Measurements from ENCODE around the gene WDR62. TPM values are rescaled to one million over a fixed set of nuclear protein-coding genes. Genes with fewer than 3 reads are reported as not detected.

The WDR62 gene
- total and polyA plus RNA-seq, 2 donors (not counting 3 experiments of a cell fraction or from before 2014, with no cell fraction given): 8.0 to 13.4 TPM

- FAIRE-seq (no peak), DNase-seq (ENCODE audit: low read depth, low spot score) (no peak)
- dilution Hi-C loops (cut with MboI; ENCODE audit: extremely low pct_ligation_motif_present, low sequenced_read_pairs) (no loop called here), intact Hi-C loops (cut with micrococcal nuclease) (no loop called here)
- ChIA-PET POLR2A (no interaction called here), CTCF (no interaction called here)
- H3K4me1 ChIP-seq (ENCODE audit: control insufficient read depth, extremely low read depth, insufficient read depth, low read length): peaks cover 5% of the 10 kb centered on the region
- H3K27ac ChIP-seq (ENCODE audit: insufficient read depth, low read depth, low read length): no peak overlapping the region
- no peaks in the 10 kb centered on the region for H3K9me1 ChIP-seq (replicated peaks; ENCODE audit: control insufficient read depth, extremely low read depth, insufficient read depth, low read length)
- TF ChIP-seq POLR2A (IDR thresholded peaks at IDR 0.05; ENCODE audit: low read depth, low read length): no peak
- TF ChIP-seq JUN (IDR thresholded peaks at IDR 0.05; ENCODE audit: borderline replicate concordance, insufficient read depth, insufficient read length, low read depth): no peak
- TF ChIP-seq CTCF (IDR thresholded peaks at IDR 0.05; ENCODE audit: extremely low read depth in 1 of 2, insufficient read depth in 1 of 2, low read depth in 1 of 2, low read length in 2 of 2): no peak
- TF ChIP-seq MYC (IDR thresholded peaks at IDR 0.05; ENCODE audit: low read depth, low read length): no peak
- TF ChIP-seq EZH2 (IDR thresholded peaks at IDR 0.05; ENCODE audit: borderline replicate concordance, low read depth, low read length, severe bottlenecking): no peak
- TF ChIP-seq GATA2 (IDR thresholded peaks at IDR 0.05; ENCODE audit: insufficient read depth, insufficient read length, low read depth, low read length): no peak
- no peak for TF ChIP-seq FOS (IDR thresholded peaks at IDR 0.05; ENCODE audit: borderline replicate concordance, insufficient read depth, low read length)
- no peak for TF ChIP-seq POLR2AphosphoS5 (IDR thresholded peaks at IDR 0.05; ENCODE audit: insufficient read depth, low read depth, low read length)
- TF ChIP-seq MAX (IDR thresholded peaks at IDR 0.05; ENCODE audit: insufficient read depth, insufficient read length): no peak
- BruUV-seq (replicated peaks): no TSS peak
- no peaks in the 10 kb centered on the region for H3K79me2 ChIP-seq (ENCODE audit: control insufficient read depth, insufficient read depth, low read length)
- no peak overlapping the region for H3K4me3 ChIP-seq (replicated peaks in 1 of 3; ENCODE audit: insufficient read depth in 1 of 3, low read depth in 1 of 3, low read length in 3 of 3)
- H2AFZ ChIP-seq (ENCODE audit: low read depth, low read length): no peak overlapping the region
- H3K9me3 ChIP-seq (replicated peaks; ENCODE audit: control insufficient read depth, insufficient read depth, low read length): no peaks in the 10 kb centered on the region
- H3K36me3 ChIP-seq (ENCODE audit: control insufficient read depth in 2 of 2, extremely low read depth in 1 of 2, insufficient read depth in 2 of 2, low read length in 2 of 2): no peaks in the 10 kb centered on the region
- no peak overlapping the region for H3K9ac ChIP-seq (replicated peaks; ENCODE audit: extremely low read depth, insufficient read depth, low read length)
- no peaks in the 10 kb centered on the region for H4K20me1 ChIP-seq (replicated peaks; ENCODE audit: control insufficient read depth, extremely low read depth, insufficient read depth, low read length)
- no peak overlapping the region for H3K4me2 ChIP-seq (ENCODE audit: insufficient read depth, low read length)
- no peaks in the 10 kb centered on the region for H3K27me3 ChIP-seq (ENCODE audit: control insufficient read depth in 2 of 2, insufficient read depth in 2 of 2, low read length in 2 of 2)
These were observed 5.5 kb upstream of the WDR62 start for GRCh38 chr19:36049080-36049698.

All from endothelial cell of umbilical vein (primary cell).